Heart left ventricle (tissue), 16 donors: ENCODE measurements around the gene VAPB. TPM values are rescaled to one million over a fixed set of nuclear protein-coding genes. Genes with fewer than 3 reads are reported as not detected.

ENCODE experiments used
- ATAC-seq, 4 donors: fragments of 200-7000 bp; cut with Tn5 transposase; one replicate each; pipeline ENCODE4 v1.9.1; 2020 to 2022; ENCODE audit warnings: moderate library complexity in 4 of 4, mild to moderate bottlenecking in 3 of 4, moderate number of reproducible peaks in 1 of 4
- DNase-seq, 5 donors: peaks; one replicate each; pipeline ENCODE4 v3.0.0-alpha.2; 2020
- H3K27ac ChIP-seq, 12 donors: fragments of 200-600 bp; sonication (generic) in 4 of 12; one replicate each; pipeline versions ENCODE4 v1.5.0 to v1.8.0; 2016 to 2022; ENCODE audit warnings: mild to moderate bottlenecking in 2 of 12
- H3K27me3 ChIP-seq, 9 donors: fragments of 200-600 bp; sonication (generic) in 2 of 9; one replicate each; pipeline versions ENCODE4 v1.5.1 to v1.8.0; 2016 to 2022; ENCODE audit warnings: mild to moderate bottlenecking in 3 of 9
- H3K36me3 ChIP-seq, 9 donors: fragments of 200-600 bp; sonication (generic) in 2 of 9; one replicate each; pipeline versions ENCODE4 v1.5.0 to v1.8.0; 2018 to 2022; ENCODE audit warnings: mild to moderate bottlenecking in 2 of 9
- H3K4me1 ChIP-seq, 12 donors: fragments of 200-600 bp; sonication (generic) in 4 of 12; one replicate each; pipeline versions ENCODE4 v1.5.0 to v1.8.0; 2016 to 2022; ENCODE audit warnings: mild to moderate bottlenecking in 3 of 12
- H3K4me3 ChIP-seq, 12 donors: fragments of 200-600 bp; sonication (generic) in 4 of 12; one replicate each; pipeline versions ENCODE4 v1.5.0 to v1.8.0; 2017 to 2022; ENCODE audit warnings: mild to moderate bottlenecking in 9 of 12, moderate library complexity in 4 of 12
- H3K9me3 ChIP-seq, 12 donors: fragments of 200-600 bp; sonication (generic) in 4 of 12; one replicate each; pipeline versions ENCODE4 v1.5.0 to v1.8.0; 2016 to 2022; ENCODE audit warnings: mild to moderate bottlenecking in 1 of 12
- CTCF ChIP-seq, 12 donors: fragments of 200-600 bp; sonication (generic) in 4 of 12; IDR thresholded peaks; one replicate each; pipeline versions ENCODE4 v1.5.0 to v1.8.0; 2018 to 2022; ENCODE audit warnings: antibody characterized with exemption in 12 of 12, mild to moderate bottlenecking in 5 of 12
- POLR2A ChIP-seq, 2 donors: fragments of 450-650 bp; IDR thresholded peaks; one replicate each; pipeline ENCODE4 v1.6.1; 2017; ENCODE audit warnings: antibody characterized with exemption in 2 of 2, mild to moderate bottlenecking in 2 of 2, moderate library complexity in 2 of 2
- WGBS, 4 donors: extraction: QIAGEN DNeasy Blood & Tissue Kit in 2 of 4; methylation state at CpG; one replicate each; pipeline versions ENCODE4 v1.1.5 to v1.1.7; 2013 to 2018; 5-methylcytosine and 5-hydroxymethylcytosine counted together
- intact Hi-C, 10 donors: fragments of 100-400 bp; cut with DNase I; formaldehyde crosslinking; loops; one replicate each; pipeline versions ENCODE4 v1.11.1 to v1.14.2; 2022
- polyA plus RNA-seq, 2 donors: library from polyadenylated mRNA; stranded (reverse); fragments of 200-250 nt; gene quantifications; one replicate each; pipeline ENCODE4 v1.2.3, GENCODE V29; 2013
- total RNA-seq, 9 donors: library from RNA; depleted of rRNA in 2 of 9; stranded (reverse); fragments of >200 nt in 2 of 9; fragmentation: NEBNext Ultra II Directional in 3 of 9; extraction: Animal tissue kit (Norgen Biotek cat#: 25700) in 3 of 9; gene quantifications; one replicate each; pipeline versions ENCODE4 v1.1.0 to v1.2.4, GENCODE V29; 2016 to 2023
- donor health status: ischemic (EF 13 %, LVEDD 7.1; RV severe dilation, severe dysfunction).
- donor health status: healthy with polysubstance abuse.
- donor health status: DM: no; HTN: yes; CAD: no.
- donor health status: DM: no; HTN: no; CAD: no.
- donor health status: ischemic (EF 25% LVEDD 6.9; RV normal size, moderate dysfunction).
- donor health status: ischemic (EF 25% LVEDD 5.7; RV mildly dilated, moderate dysfunction).
- donor health status: healthy.
- donor health status: DM: yes; HTN: yes; CAD: no.
- donor health status: ischemic (EF 35%, LVEDD 5.7; RV mildly dilated, moderate dysfunction).
- donor health status: nonischemic (EF 11% LVEDD 7.7; RV severe dilation, severe dysfunction).
- donor health status: DM: yes; HTN: yes; CAD: no.
- donor health status: PGD.
- donor health status: ischemic (EF 29% LVEDD 5.4; RV normal size, mild dysfunction).
- donor health status: nonischemic (EF 23%, LVEDD 6.1; RV moderate dilation, normal function).

VAPB gene
- total and polyA plus RNA-seq, 11 donors, result 25.7 to 76.1 (median 62.7) TPM

DNA sequence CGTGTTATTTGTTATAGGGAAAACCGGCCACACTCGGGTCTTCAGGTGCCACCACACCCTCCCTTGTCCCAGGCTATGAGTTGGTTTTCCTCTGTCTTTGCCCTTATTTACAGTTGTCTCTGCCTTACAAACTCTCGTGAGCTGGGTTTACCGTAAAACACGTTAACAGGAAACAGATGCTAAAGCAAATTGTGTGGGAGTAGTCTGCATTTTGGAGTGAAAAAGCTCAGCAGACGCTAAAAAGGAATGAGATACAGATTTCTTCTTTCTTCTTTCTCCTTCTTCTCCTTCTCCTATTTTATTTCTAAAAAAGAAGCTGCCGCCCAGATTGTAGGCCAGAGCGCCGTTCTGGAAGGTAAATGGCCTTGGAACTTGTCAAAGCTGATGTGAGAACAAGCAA is 74.2 kb downstream of the VAPB start:
- ATAC-seq (no peak), DNase-seq (no peak)
- peaks cover 0 to 3% (median 0%) of the 10 kb centered on the region in 9 donors for H3K27me3 ChIP-seq
- no peaks in the 10 kb centered on the region for H3K9me3 ChIP-seq
- WGBS, 4 donors, result 68 to 77% (median 72%) methylated on average over 10 of the region's 10 CpGs
- TF ChIP-seq CTCF (IDR thresholded peaks at IDR 0.05), result no peak
- no peak for TF ChIP-seq POLR2A (IDR thresholded peaks at IDR 0.05)
- H3K4me3 ChIP-seq, result no peak overlapping the region
- H3K27ac ChIP-seq, result no peak overlapping the region
- H3K4me1 ChIP-seq, result no peaks in the 10 kb centered on the region
- intact Hi-C loops, result no loop called here
- H3K36me3 ChIP-seq, result no peaks in the 10 kb centered on the region

- H3K4me1 ChIP-seq, result no peaks in the 10 kb centered on the region
- no peak for ATAC-seq
These were observed 75.8 kb downstream of the VAPB start for GRCh38 chr20:58464838-58465237.

DNA sequence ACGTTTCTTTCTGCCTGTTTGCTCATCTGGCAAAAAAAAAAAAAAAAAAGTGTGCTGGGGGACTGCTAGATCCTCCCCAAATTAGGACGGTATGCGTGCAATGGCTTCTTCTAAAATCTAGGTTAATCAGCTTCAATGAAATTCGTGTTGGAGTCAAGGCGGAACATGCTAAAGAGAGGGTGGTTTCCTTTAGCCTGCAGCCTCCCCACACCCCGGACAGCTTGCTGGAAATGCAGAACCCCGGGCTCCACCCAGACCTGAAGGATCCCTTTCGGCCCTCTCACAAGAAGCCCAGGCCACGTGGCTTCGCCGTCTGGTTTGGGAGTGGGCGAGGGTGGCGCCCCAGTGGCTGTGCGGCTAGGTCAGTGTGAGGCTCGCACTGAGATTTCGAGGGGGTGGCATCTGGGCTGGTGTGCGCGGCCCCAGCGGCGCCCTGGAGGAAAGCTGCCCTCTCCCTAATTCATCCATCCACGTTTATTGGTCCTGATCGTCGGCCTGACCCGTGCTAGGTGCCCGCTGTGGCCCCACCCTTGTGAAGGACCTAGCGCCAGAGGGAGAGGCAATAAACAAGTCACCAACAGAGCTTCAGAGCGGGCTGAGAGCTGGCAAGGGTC is 77.2 kb downstream of the VAPB start:
- no peak for ATAC-seq

More at GRCh38 chr20:58464838-58465237, 75.8 kb downstream of the VAPB start:
- Histone ChIP-seq H3K9me3 (no peaks in the 10 kb centered on the region), H3K27me3 (peaks cover 0 to 3% (median 0%) of the 10 kb centered on the region in 9 donors), H3K4me3 (no peak overlapping the region), H3K27ac (no peak overlapping the region), H3K36me3 (no peaks in the 10 kb centered on the region)
- no peak for TF ChIP-seq POLR2A (IDR thresholded peaks at IDR 0.05)
- no peak for TF ChIP-seq CTCF (IDR thresholded peaks at IDR 0.05)
- 68 to 75% (median 71%) methylated on average over 8 of the region's 8 CpGs for WGBS, 4 donors
- intact Hi-C loops, result no loop called here
- no peak for DNase-seq

More for the DNA sequence above, 77.2 kb downstream of the VAPB start:
- Histone ChIP-seq H3K4me3 (no peak overlapping the region), H3K9me3 (no peaks in the 10 kb centered on the region), H3K4me1 (peaks cover 0 to 8% (median 0%) of the 10 kb centered on the region in 12 donors), H3K27me3 (peaks cover 0 to 3% (median 0%) of the 10 kb centered on the region in 9 donors), H3K36me3 (no peaks in the 10 kb centered on the region), H3K27ac (no peak overlapping the region)
- TF ChIP-seq CTCF (IDR thresholded peaks at IDR 0.05), result no peak
- TF ChIP-seq POLR2A (IDR thresholded peaks at IDR 0.05), result no peak
- DNase-seq, result no peak
- intact Hi-C loops, result no loop called here
- 92 to 96% (median 94%) methylated on average over 26 to 27 of the region's 27 CpGs for WGBS, 4 donors
